Right lobe of liver (tissue), 4 donors: ENCODE measurements around the gene CD22.

Source experiments
- POLR2A ChIP-seq: fragments of 450-650 bp; IDR thresholded peaks from one replicate; pipeline ENCODE4 v1.6.1; 2017; ENCODE audit warnings: antibody characterized with exemption, mild to moderate bottlenecking
- TF ChIP-seq, protein P1 (sequence below), 4 donors: fragments of 200-600 bp in 3 of 4; fragments of 450-650 bp in 1 of 4; IDR thresholded peaks; one replicate each; pipeline versions ENCODE4 v1.5.1 to v1.8.0; 2016 to 2022; ENCODE audit warnings: antibody characterized with exemption in 4 of 4, mild to moderate bottlenecking in 2 of 4
- donor health status: DM: no; HTN: no; CAD: no.
- donor health status: DM: no; HTN: no; CAD: no.
- donor health status: DM: no; HTN: yes; CAD: no.

DNA sequence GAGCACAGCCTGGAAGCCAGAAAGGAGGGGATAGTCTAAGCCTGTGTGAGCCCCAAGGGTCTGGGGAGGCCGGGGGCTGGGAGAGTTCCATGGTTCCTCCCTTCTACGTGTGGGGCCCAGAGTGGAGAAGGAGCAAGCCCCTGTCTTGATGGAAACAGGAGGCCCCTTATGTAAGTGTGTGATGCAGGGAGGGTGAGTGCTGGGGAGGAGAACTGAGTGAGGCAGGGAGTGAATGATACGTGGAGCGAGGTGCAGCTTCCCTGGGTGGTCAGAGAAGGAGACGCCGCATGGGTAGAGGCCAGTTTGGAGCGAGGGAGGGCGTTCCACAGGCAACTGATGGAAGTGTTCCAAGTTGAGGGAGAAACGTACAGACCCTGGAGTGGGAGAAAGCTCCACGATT is 21.1 kb upstream of the CD22 start:
- TF ChIP-seq, protein P1, sequence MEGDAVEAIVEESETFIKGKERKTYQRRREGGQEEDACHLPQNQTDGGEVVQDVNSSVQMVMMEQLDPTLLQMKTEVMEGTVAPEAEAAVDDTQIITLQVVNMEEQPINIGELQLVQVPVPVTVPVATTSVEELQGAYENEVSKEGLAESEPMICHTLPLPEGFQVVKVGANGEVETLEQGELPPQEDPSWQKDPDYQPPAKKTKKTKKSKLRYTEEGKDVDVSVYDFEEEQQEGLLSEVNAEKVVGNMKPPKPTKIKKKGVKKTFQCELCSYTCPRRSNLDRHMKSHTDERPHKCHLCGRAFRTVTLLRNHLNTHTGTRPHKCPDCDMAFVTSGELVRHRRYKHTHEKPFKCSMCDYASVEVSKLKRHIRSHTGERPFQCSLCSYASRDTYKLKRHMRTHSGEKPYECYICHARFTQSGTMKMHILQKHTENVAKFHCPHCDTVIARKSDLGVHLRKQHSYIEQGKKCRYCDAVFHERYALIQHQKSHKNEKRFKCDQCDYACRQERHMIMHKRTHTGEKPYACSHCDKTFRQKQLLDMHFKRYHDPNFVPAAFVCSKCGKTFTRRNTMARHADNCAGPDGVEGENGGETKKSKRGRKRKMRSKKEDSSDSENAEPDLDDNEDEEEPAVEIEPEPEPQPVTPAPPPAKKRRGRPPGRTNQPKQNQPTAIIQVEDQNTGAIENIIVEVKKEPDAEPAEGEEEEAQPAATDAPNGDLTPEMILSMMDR (IDR thresholded peaks at IDR 0.05), result no peak
- no peak for TF ChIP-seq POLR2A
